ENCODE data around the gene FBXO44. TPM values are rescaled to one million over a fixed set of nuclear protein-coding genes. Genes with fewer than 3 reads are reported as not detected.

FBXO44 gene
- total RNA-seq, 6 experiments from 2014 or later = 15.1 to 24.1 (median 18.9) TPM

- DNase-seq = no peak
- H3K4me3 Mint-ChIP-seq = no peak overlapping the region
- H3K27ac Mint-ChIP-seq = no peak overlapping the region
These were observed 1.4 kb upstream of the FBXO44 start for GRCh38 chr1:11653101-11653860.

GRCh38 chr1:11653861-11654136, 878 bp upstream of the FBXO44 start:
- Mint-ChIP-seq H3K27ac (no peak overlapping the region), H3K9me3 (no peaks in the 10 kb centered on the region), H3K36me3 (ENCODE audit: low read depth) (no peaks in the 10 kb centered on the region), H3K4me1 (ENCODE audit: low read depth) (peaks cover 5% of the 10 kb centered on the region; the same call in 1 of the 2 replicates), H3K4me3 (peak overlapping the region; percentile 15; the same call in 1 of the 2 replicates), H3K27me3 (ENCODE audit: insufficient read depth) (peaks cover 12% of the 10 kb centered on the region)
- DNase-seq = no peak
- TF ChIP-seq CTCF (IDR thresholded peaks at IDR 0.05) = no peak

More at GRCh38 chr1:11653101-11653860, 1.4 kb upstream of the FBXO44 start:
- Mint-ChIP-seq H3K4me1 (ENCODE audit: low read depth) (peaks cover 5% of the 10 kb centered on the region; the same call in 1 of the 2 replicates), H3K36me3 (ENCODE audit: low read depth) (no peaks in the 10 kb centered on the region), H3K9me3 (no peaks in the 10 kb centered on the region), H3K27me3 (ENCODE audit: insufficient read depth) (peaks cover 12% of the 10 kb centered on the region)
- TF ChIP-seq CTCF (IDR thresholded peaks at IDR 0.05) = no peak

- TF ChIP-seq CTCF (IDR thresholded peaks at IDR 0.05) = no peak
- Mint-ChIP-seq H3K4me3 (peak overlapping the region; percentile 79), H3K27me3 (ENCODE audit: insufficient read depth) (peaks cover 8% of the 10 kb centered on the region), H3K9me3 (no peaks in the 10 kb centered on the region), H3K4me1 (ENCODE audit: low read depth) (peaks cover 5% of the 10 kb centered on the region; the same call in 1 of the 2 replicates), H3K27ac (no peak overlapping the region), H3K36me3 (ENCODE audit: low read depth) (no peaks in the 10 kb centered on the region)
- DNase-seq = no peak
These were observed 497 bp downstream of the FBXO44 start for GRCh38 chr1:11654939-11655808.

GRCh38 chr1:11657654-11658053, 3.0 kb downstream of the FBXO44 start:
- Mint-ChIP-seq H3K9me3 (no peaks in the 10 kb centered on the region), H3K4me3 (no peak overlapping the region), H3K4me1 (ENCODE audit: low read depth) (no peaks in the 10 kb centered on the region), H3K36me3 (ENCODE audit: low read depth) (0 out of 2 replicates have a peak, but pooled peaks cover 5% of the 10 kb centered on the region), H3K27me3 (ENCODE audit: insufficient read depth) (peaks cover 4% of the 10 kb centered on the region), H3K27ac (no peak overlapping the region)
- no peak for TF ChIP-seq CTCF (IDR thresholded peaks at IDR 0.05)
- no peak for DNase-seq

- no peaks in the 10 kb centered on the region for H3K9me3 Mint-ChIP-seq
- no peak overlapping the region for H3K4me3 Mint-ChIP-seq
- DNase-seq = no peak
- H3K27me3 Mint-ChIP-seq (ENCODE audit: insufficient read depth) = peaks cover 3% of the 10 kb centered on the region
- TF ChIP-seq CTCF (IDR thresholded peaks at IDR 0.05) = no peak
- no peak overlapping the region for H3K27ac Mint-ChIP-seq
- no peaks in the 10 kb centered on the region for H3K4me1 Mint-ChIP-seq (ENCODE audit: low read depth)
- H3K36me3 Mint-ChIP-seq (ENCODE audit: low read depth) = 0 out of 2 replicates have a peak, but pooled peaks cover 5% of the 10 kb centered on the region
These were observed 3.9 kb downstream of the FBXO44 start for GRCh38 chr1:11658542-11658941.

Data from HFFc6 (cell line).